CD4-positive, alpha-beta T cell treated with Interleukin-15 for 4 hours (primary cell): ENCODE results near the gene COL24A1.
"Not testable (repeated sequence)": the region's sequence is repeated elsewhere in the genome, so short reads cannot be mapped to it uniquely, and the experiment has no call there.

Source experiments
- DNase-seq: peaks from one replicate; pipeline ENCODE4 v3.0.0-alpha.2; 2020; ENCODE audit warnings: low spot score

COL24A1 gene

DNA sequence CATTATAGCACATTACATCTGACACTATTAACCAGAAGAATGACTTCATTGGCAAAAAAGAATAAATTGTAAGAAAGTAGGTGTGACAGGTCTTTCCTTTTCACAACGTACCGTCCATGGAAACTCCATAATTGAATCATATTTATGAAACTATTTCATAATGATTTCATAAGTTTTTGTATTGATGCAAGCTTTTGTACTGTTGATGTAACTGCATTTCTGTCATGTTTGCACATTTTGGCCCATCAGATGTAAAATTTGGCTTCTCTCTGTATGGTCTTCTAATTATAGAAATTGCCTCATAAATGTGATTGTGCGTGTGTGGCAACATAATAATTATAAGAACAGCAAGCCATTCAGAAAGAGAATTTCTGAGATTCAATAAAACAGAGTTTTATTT, 267.7 kb downstream of the COL24A1 start:
- no peak for DNase-seq

- no peak for DNase-seq
Observed at GRCh38 chr1:85884372-85885035, 272.1 kb downstream of the COL24A1 start.

DNA sequence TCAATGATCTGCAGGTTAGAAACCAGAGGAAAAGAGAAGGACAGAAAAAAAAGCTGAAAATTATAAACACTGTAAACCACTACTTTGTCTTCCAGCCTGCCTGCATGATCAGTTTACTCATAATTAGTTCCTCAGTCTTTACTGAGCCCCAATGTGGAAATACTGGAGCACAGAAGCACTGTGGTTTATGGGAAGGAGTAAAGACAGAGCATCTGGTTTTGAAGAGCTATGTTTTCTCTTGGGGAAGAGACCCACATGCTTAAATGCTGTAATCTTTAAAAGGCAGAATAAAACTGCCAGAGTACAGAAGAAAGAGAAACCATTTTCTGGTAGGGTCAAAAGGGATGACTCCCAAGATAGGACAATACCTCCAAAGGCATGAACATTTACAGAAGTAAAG, 289.4 kb downstream of the COL24A1 start:
- DNase-seq = no peak

DNA sequence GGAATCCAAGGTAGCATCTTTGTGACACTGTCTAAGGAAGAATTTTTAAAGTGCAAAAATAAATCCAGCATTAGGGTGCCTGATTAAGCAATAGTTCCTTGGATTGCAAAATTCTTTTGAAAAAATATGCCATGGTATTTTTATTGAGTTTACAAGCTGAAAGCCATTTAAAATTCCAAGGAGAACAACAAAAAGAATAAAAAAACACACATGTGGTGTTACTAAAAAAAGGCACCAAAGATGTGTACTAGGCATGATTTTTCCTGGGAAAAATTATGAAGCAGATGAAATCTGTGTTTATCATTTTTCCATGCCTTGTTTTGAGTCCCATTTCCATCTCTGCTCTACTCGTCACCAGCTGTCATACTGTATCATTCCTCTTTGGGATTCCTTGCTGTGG, 291.4 kb downstream of the COL24A1 start:
- DNase-seq = no peak

DNA sequence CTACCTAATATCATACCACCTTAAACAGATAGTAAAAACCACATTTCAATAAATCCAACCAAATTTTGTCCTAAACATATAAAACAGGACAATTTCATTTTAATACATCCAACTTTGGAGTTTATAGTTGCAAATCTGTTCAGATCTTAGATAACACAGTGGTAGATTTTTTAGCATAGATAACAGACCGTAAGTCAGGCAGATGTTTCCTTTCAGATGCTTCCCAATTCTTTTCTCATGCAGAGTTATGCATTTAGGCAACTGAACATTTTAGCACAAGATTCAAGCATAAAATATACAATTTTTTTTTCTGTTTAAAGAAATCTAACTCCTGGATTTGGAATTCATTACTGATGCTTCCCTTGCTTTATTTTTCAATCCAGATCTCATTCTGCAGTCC, 291.8 kb downstream of the COL24A1 start:
- DNase-seq = no peak

DNA sequence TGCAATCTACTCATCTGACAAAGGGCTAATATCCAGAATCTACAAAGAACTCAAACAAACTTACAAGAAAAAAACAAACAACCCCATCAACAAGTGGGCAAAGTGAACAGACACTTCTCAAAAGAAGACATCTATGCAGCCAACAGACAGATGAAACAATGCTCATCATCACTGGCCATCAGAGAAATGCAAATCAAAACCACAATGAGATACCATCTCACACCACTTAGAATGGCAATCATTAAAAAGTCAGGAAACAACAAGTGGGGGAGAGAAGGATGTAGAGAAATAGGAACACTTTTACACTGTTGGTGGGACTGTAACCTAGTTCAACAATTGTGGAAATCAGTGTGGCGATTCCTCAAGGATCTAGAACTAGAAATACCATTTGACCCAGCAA, 292.9 kb downstream of the COL24A1 start:
- DNase-seq = not testable (repeated sequence)

- no peak for DNase-seq
Observed at GRCh38 chr1:85862456-85862855, 294.1 kb downstream of the COL24A1 start.

GRCh38 chr1:85857991-85858390, 298.6 kb downstream of the COL24A1 start:
- DNase-seq = no peak

DNA sequence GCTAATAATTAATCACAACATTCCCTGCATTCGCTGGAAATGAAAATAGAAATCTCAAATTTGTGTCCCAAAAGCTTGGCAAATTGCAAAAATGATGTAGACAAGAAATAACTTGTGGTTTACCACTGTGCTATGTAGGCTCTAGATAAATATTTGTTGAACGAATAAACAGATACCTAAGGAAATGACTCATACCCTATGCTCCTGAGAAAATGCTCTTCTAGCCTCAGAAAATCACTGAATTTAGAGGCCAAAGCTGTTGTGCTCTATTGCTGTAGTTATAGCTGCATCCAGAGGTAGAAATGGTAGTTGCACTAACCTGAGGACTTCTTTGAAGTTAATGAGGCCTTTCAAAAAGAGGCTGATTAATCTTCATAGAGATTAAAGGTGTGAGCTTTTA, 306.3 kb downstream of the COL24A1 start:
- DNase-seq = no peak

DNA sequence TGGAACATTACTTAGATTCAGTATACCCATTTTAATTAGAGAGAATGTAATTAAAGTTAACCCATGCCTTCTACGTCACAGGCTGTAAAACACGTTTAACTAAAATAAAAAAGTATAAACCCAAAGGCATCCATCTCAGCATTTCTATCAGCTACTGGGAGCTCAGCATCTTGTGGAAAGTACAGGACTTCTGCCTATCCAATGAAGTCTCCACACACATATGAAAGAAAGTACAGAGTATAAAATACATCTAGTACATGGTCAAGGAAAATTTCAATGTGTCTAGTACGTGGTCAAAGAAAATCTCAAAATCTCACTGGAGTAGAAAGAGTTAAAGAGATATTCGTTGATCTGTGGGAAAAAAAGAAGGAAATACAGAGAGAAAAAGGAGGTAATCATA, 306.9 kb downstream of the COL24A1 start:
- no peak for DNase-seq

DNA sequence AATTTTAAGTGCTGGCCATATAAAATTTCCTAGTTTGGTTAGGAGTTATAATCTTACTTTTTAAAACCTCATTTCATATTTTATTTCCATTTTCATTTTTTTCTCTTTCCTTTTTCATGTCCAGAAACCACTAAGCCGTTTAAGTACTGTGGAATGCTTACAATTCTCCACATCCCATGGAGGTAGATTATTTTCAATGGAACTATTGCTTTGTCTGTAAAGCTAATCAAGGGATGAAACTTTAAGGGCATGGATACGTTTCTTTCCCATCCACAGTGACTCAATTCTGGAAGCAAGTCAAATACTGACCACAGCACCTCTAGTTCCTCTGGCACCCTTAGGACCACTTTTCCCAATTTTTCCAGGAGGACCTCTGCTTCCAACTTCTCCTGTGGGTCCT, 309.2 kb downstream of the COL24A1 start:
- DNase-seq = no peak

- no peak for DNase-seq
Observed at GRCh38 chr1:85846706-85847105, 309.9 kb downstream of the COL24A1 start.

- DNase-seq = no peak
Observed at GRCh38 chr1:85839459-85839858, 317.1 kb downstream of the COL24A1 start.

- DNase-seq = no peak
Observed at GRCh38 chr1:85838238-85838637, 318.3 kb downstream of the COL24A1 start.

- no peak for DNase-seq
Observed at GRCh38 chr1:85836736-85837135, 319.8 kb downstream of the COL24A1 start.

- DNase-seq = not testable (repeated sequence)
Observed at GRCh38 chr1:85833165-85833564, 323.4 kb downstream of the COL24A1 start.

- no peak for DNase-seq
Observed at GRCh38 chr1:85830837-85831236, 325.7 kb downstream of the COL24A1 start.

GRCh38 chr1:85824066-85824840, 332.3 kb downstream of the COL24A1 start:
- DNase-seq = no peak

DNA sequence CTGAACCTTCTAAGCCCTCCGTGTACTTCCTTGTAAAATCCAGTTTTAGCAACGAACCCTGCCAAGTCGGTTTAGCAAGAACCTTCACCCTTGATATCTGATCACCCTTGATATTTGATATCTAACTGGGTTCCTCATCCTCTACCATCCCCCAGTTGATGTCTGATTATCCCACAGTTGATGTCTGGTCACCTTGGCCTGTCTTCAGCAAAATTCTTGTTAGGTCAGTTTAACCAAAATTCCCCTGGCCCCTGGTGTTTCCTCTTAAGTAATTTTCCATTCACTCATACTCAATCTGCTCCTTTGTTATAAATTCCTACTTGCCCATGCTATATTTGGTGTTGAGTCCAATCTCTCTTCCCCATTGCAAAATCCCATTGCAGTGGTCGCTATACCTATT, 333.9 kb downstream of the COL24A1 start:
- no peak for DNase-seq

GRCh38 chr1:85818371-85818770, 338.2 kb downstream of the COL24A1 start:
- DNase-seq = no peak

DNA sequence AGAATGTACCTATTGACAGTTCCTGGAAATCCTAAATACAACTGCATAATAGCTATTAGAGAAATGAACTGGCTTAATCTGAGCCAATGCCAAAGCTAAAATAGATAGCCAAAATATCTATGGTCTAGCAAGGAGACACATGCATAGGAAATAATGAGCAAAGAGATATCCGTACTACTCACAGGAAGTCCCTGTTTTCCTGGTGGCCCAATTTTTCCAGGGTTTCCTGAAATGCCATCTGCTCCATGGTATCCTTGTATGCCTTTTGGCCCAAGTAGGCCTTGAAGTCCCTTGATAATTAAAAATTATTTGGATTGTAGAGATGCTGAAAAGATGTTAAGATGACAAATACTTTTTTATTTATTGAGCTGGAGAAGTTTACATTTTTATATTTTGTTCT, 340.0 kb downstream of the COL24A1 start:
- DNase-seq = no peak

GRCh38 chr1:85815906-85816305, 340.7 kb downstream of the COL24A1 start:
- no peak for DNase-seq

DNA sequence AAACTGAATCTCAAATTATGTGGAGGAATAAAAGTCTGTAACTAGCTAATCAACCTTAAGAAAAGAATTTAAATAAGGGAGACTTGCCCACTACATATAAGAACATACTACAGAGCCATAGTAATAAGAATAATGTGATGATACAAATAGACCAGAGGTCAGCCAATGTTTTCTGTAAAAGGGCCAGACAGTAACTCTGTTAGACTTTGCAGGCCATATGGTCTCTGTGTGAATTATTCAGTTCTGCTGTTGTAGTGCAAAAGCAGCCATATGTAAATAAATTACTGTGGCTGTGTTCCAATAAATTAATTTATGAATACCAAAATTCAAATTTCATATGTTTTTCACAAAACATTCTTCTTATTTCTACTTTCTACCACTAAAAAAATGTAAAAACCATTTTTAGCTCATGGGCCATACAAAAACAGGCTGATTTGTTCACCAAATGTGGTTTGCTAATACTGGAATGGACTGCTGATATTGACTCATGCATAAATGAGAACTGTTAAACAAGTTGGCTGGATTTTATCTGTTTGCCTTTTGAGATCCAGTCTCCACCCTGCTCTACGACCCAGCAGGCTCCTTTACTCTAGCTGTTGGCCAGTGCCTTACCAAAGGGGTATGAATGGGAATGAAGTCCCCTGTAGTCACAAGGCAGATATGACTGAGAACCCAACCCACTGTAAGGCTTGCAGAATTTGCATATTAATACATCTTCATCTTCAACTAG, 350.2 kb downstream of the COL24A1 start:
- no peak for DNase-seq
